K562 (cell line): Measurements from ENCODE around the gene RNASET2. TPM values are rescaled to one million over a fixed set of nuclear protein-coding genes. Genes with fewer than 3 reads are reported as not detected.

Experiments used
- BRF1 ChIP-seq: IDR thresholded peaks from 3 replicates; pipeline ENCODE4 v1.6.1; 2011; ENCODE audit warnings: borderline replicate concordance, mild to moderate bottlenecking; ENCODE audit not compliant: insufficient read length; ENCODE audit errors: extremely low read depth
- CREB3L1 ChIP-seq: fragments of 450-650 bp; IDR thresholded peaks from 2 replicates; pipeline ENCODE4 v1.6.1; 2014; ENCODE audit warnings: low read depth, mild to moderate bottlenecking, moderate library complexity, borderline replicate concordance
- E2F4 ChIP-seq: sonication (generic); formaldehyde crosslinking; IDR thresholded peaks from 2 replicates; pipeline ENCODE4 v1.8.0; 2022; ENCODE audit warnings: mild to moderate bottlenecking, low read depth, missing genetic modification reagents
- HMGXB4 ChIP-seq: sonication (generic); formaldehyde crosslinking; IDR thresholded peaks from 2 replicates; pipeline ENCODE4 v1.8.1; 2023; ENCODE audit warnings: mild to moderate bottlenecking, missing genetic modification reagents
- KAT2B ChIP-seq: IDR thresholded peaks from one replicate; pipeline ENCODE4 v1.6.1; 2012; ENCODE audit warnings: low read depth, mild to moderate bottlenecking, control low read depth, inconsistent platforms, low read length, moderate library complexity
- MED1 ChIP-seq: sonication (generic); formaldehyde crosslinking; IDR thresholded peaks from 2 replicates; pipeline ENCODE4 v1.8.1; 2023; ENCODE audit warnings: missing genetic modification reagents, borderline replicate concordance
- NCOA2 ChIP-seq, 2 experiments: fragments of 450-650 bp; IDR thresholded peaks; 2 replicates each; pipeline ENCODE4 v1.6.1; 2018; ENCODE audit warnings: mild to moderate bottlenecking in 2 of 2, moderate library complexity in 1 of 2; ENCODE audit not compliant: partially characterized antibody in 2 of 2
- NR2C1 ChIP-seq, 2 experiments: fragments of 450-650 bp; IDR thresholded peaks; 2 replicates each; pipeline ENCODE4 v1.6.1; 2017; ENCODE audit warnings: mild to moderate bottlenecking in 2 of 2, antibody characterized with exemption in 1 of 2, inconsistent platforms in 1 of 2, missing compliant biosample characterization in 1 of 2, missing genetic modification characterization in 1 of 2
- NR2C2 ChIP-seq, 2 experiments: fragments of 200-800 bp in 1 of 2; sonication (Bioruptor generic) in 1 of 2; sonication (generic) in 1 of 2; formaldehyde crosslinking in 1 of 2; IDR thresholded peaks; 2 replicates each; pipeline versions ENCODE4 v1.6.1 to v1.8.0; 2016 to 2022; ENCODE audit warnings: mild to moderate bottlenecking in 1 of 2, missing compliant biosample characterization in 1 of 2, missing genetic modification characterization in 1 of 2, missing genetic modification reagents in 1 of 2
- PREB ChIP-seq: sonication (generic); formaldehyde crosslinking; IDR thresholded peaks from 2 replicates; pipeline ENCODE4 v1.8.1; 2023; ENCODE audit warnings: mild to moderate bottlenecking, missing genetic modification reagents
- SIN3A ChIP-seq, 2 experiments: fragments of 150-350 bp in 1 of 2; IDR thresholded peaks; 2 replicates each; pipeline ENCODE4 v1.6.1; 2011 to 2016; ENCODE audit warnings: borderline replicate concordance in 2 of 2, low read depth in 2 of 2, low read length in 2 of 2, mild to moderate bottlenecking in 2 of 2, moderate library complexity in 2 of 2; ENCODE audit not compliant: control insufficient read depth in 1 of 2
- TOE1 ChIP-seq, 2 experiments: fragments of 450-650 bp in 1 of 2; sonication (generic) in 1 of 2; formaldehyde crosslinking in 1 of 2; IDR thresholded peaks; 2 replicates each; pipeline versions ENCODE4 v1.7.1 to v1.8.0; 2016 to 2022; ENCODE audit warnings: borderline replicate concordance in 2 of 2, mild to moderate bottlenecking in 2 of 2, antibody characterized with exemption in 1 of 2, inconsistent platforms in 1 of 2, low read depth in 1 of 2, missing genetic modification reagents in 1 of 2, moderate library complexity in 1 of 2
- UBTF ChIP-seq, 2 experiments: IDR thresholded peaks; 2 replicates each; pipeline ENCODE4 v1.6.1; 2012; ENCODE audit warnings: improper control_type of control experiment in 2 of 2, low read depth in 2 of 2, low read length in 2 of 2, borderline replicate concordance in 1 of 2
- ZBTB26 ChIP-seq: fragments of 450-650 bp; formaldehyde crosslinking; IDR thresholded peaks from 2 replicates; pipeline ENCODE4 v1.4.0; 2022; ENCODE audit warnings: missing genetic modification characterization
- polyA plus RNA-seq, 8 experiments: library from polyadenylated mRNA; depleted of rRNA in 4 of 8; stranded (reverse) in 5 of 8; unstranded in 3 of 8; fragments of >200 nt; fragmentation: Nextera tagmentation in 2 of 8; fragmentation: Illumina TruSeq in 1 of 8; extraction: Ambion mirVana in 2 of 8; extraction: Trizol in 1 of 8; gene quantifications; 2 replicates each; pipeline versions ENCODE4 v1.2.1 to v1.2.3, GENCODE V29; 2011 to 2014; ENCODE audit warnings: inconsistent platforms in 1 of 8, missing spikeins in 1 of 8
- total RNA-seq, 7 experiments: library from RNA; depleted of rRNA in 6 of 7; stranded (reverse); fragments of >200 nt in 6 of 7; fragmentation: Illumina TruSeq in 2 of 7; extraction: Trizol in 2 of 7; gene quantifications; 2 replicates each; pipeline versions ENCODE4 v1.2.1 to v1.2.3, GENCODE V29; 2011 to 2021; ENCODE audit warnings: low replicate concordance in 1 of 7

RNASET2 gene
- total and polyA plus RNA-seq, 9 of the 15 experiments (the other 6 are each of a cell fraction or from before 2014, with no cell fraction given) = 7.4 to 141 (median 91.3) TPM

- TF ChIP-seq PREB (CRISPR knock-in tag) (no peak), HMGXB4 (CRISPR knock-in tag) (no peak), MED1 (CRISPR knock-in tag) (no peak), KAT2B (no peak), E2F4 (CRISPR knock-in tag) (0 out of 2 replicates have a peak, but pooled peaks have one; percentile 40), NCOA2 (IDR thresholded peaks at IDR 0.05; ENCODE audit: partially characterized antibody in 2 of 2) (no peak), TOE1 (IDR thresholded peaks at IDR 0.05; ENCODE audit: borderline replicate concordance) (no peak), TOE1 (CRISPR knock-in tag; IDR thresholded peaks at IDR 0.05; ENCODE audit: borderline replicate concordance, low read depth) (0 out of 2 replicates have a peak, but pooled peaks have one; percentile 21), NR2C2 (CRISPR knock-in tag; IDR thresholded peaks at IDR 0.05) (0 out of 2 replicates have a peak, but pooled peaks have one; percentile 46), NR2C2 (tag; IDR thresholded peaks at IDR 0.05) (no peak), BRF1 (no peak), SIN3A (IDR thresholded peaks at IDR 0.05; ENCODE audit: borderline replicate concordance in 2 of 2, control insufficient read depth in 1 of 2, low read depth in 2 of 2, low read length in 2 of 2) (no peak), CREB3L1 (no peak), UBTF (IDR thresholded peaks at IDR 0.05; ENCODE audit: borderline replicate concordance in 1 of 2, low read depth in 2 of 2, low read length in 2 of 2) (no peak), NR2C1 (IDR thresholded peaks at IDR 0.05) (no peak), NR2C1 (tag; IDR thresholded peaks at IDR 0.05) (no peak), ZBTB26 (CRISPR knock-in tag) (no peak)
Observed at GRCh38 chr6:166930354-166930891, 25.9 kb downstream of the RNASET2 start (continued).
